HepG2 (cell line): ENCODE results near the gene OOSP3. TPM values are rescaled to one million over a fixed set of nuclear protein-coding genes. Genes with fewer than 3 reads are reported as not detected.

ENCODE experiments used
- ATAC-seq: fragments of 200-7000 bp; cut with Tn5 transposase; 3 replicates; pipeline ENCODE4 v1.9.1; 2020; ENCODE audit warnings: mild to moderate bottlenecking, moderate library complexity
- BruUV-seq: library from RNA; stranded (reverse); fragments of 400-500 nt; replicated peaks from 2 replicates; lab custom pipeline; 2021; lab: Mats Ljungman, UMichigan
- CTCF ChIA-PET: fragments of 300-600 bp; formaldehyde crosslinking; extraction: SDS; loops from one replicate; lab custom pipeline; 2021; ENCODE audit warnings: low total read pairs, inconsistent platforms, low intra/inter-chr PET ratio; lab: Yijun Ruan, JAX
- POLR2A ChIA-PET: fragments of 350-600 bp; sonication (Branson Sonifier 250); formaldehyde crosslinking; loops from one replicate; lab custom pipeline; 2020; ENCODE audit warnings: antibody characterized with exemption, inconsistent platforms; lab: Yijun Ruan, JAX
- DNase-seq: peaks from one replicate; pipeline ENCODE4 v3.0.0-alpha.2; 2015; ENCODE audit warnings: low spot score
- FAIRE-seq: peaks from 3 replicates; lab custom pipeline; 2011; peaks lifted over from hg19 to GRCh38; lab: Jason Lieb, UNC
- H2AFZ ChIP-seq: one replicate; pipeline ENCODE4 v1.6.1; 2011; ENCODE audit warnings: low read length, inconsistent platforms
- H3K27ac ChIP-seq: fragments of 300-600 bp; 3 replicates; pipeline ENCODE4 v1.8.0; 2011; ENCODE audit warnings: mixed run types, mild to moderate bottlenecking, mixed read lengths, low read length, inconsistent platforms; ENCODE audit not compliant: insufficient read depth; ENCODE audit errors: extremely low read length
- H3K27me3 ChIP-seq, 2 experiments: fragments of 200-600 bp in 1 of 2; 2 replicates in 1 of 2; 3 replicates in 1 of 2; pipeline versions ENCODE4 v1.6.0 to v1.8.0; 2011; ENCODE audit warnings: low read length in 2 of 2, mild to moderate bottlenecking in 2 of 2, moderate library complexity in 2 of 2, inconsistent platforms in 1 of 2; ENCODE audit not compliant: insufficient read depth in 2 of 2, control insufficient read depth in 1 of 2
- H3K36me3 ChIP-seq, 2 experiments: fragments of 200-600 bp in 1 of 2; replicated peaks in 1 of 2; 2 replicates in 1 of 2; 3 replicates in 1 of 2; pipeline versions ENCODE4 v1.5.1 to v1.8.0; 2011; ENCODE audit warnings: low read length in 2 of 2, inconsistent platforms in 1 of 2; ENCODE audit not compliant: insufficient read depth in 2 of 2, control insufficient read depth in 1 of 2
- H3K4me1 ChIP-seq: 2 replicates; pipeline ENCODE4 v1.5.1; 2012; ENCODE audit warnings: low read length, inconsistent platforms; ENCODE audit not compliant: insufficient read depth
- H3K4me2 ChIP-seq: 2 replicates; pipeline ENCODE4 v1.6.0; 2011; ENCODE audit warnings: low read depth, low read length, inconsistent platforms
- H3K4me3 ChIP-seq, 3 experiments: fragments of 200-600 bp in 1 of 3; sonication (generic), shearing (Covaris generic) in 1 of 3; replicated peaks in 1 of 3; 2 replicates each; pipeline ENCODE4 v1.5.1; 2011 to 2016; ENCODE audit warnings: low read length in 3 of 3, inconsistent platforms in 2 of 3, low read depth in 2 of 3, mild to moderate bottlenecking in 2 of 3, control low read depth in 1 of 3, mixed read lengths in 1 of 3; ENCODE audit not compliant: insufficient read depth in 1 of 3
- H3K79me2 ChIP-seq: one replicate; pipeline ENCODE4 v1.6.1; 2011; ENCODE audit warnings: low read length, inconsistent platforms; ENCODE audit not compliant: insufficient read depth
- H3K9ac ChIP-seq: 2 replicates; pipeline ENCODE4 v1.6.0; 2011; ENCODE audit warnings: mild to moderate bottlenecking, low read depth, low read length, inconsistent platforms; ENCODE audit not compliant: insufficient read depth
- H3K9me3 ChIP-seq: 2 replicates; pipeline ENCODE4 v1.5.1; 2012; ENCODE audit warnings: mild to moderate bottlenecking, low read length
- H4K20me1 ChIP-seq: 2 replicates; pipeline ENCODE4 v1.6.0; 2011; ENCODE audit warnings: inconsistent platforms, mild to moderate bottlenecking, low read length, moderate library complexity; ENCODE audit not compliant: insufficient read depth
- ATAD3A ChIP-seq: sonication (generic); formaldehyde crosslinking; IDR thresholded peaks from 2 replicates; pipeline ENCODE4 v1.4.0; 2020; ENCODE audit warnings: missing genetic modification reagents
- HMGXB4 ChIP-seq, 2 experiments: sonication (generic) in 1 of 2; formaldehyde crosslinking in 1 of 2; IDR thresholded peaks; 2 replicates each; pipeline versions ENCODE4 v1.4.0 to v1.6.1; 2018 to 2020; ENCODE audit warnings: missing genetic modification reagents in 2 of 2, borderline replicate concordance in 1 of 2, low read depth in 1 of 2, mild to moderate bottlenecking in 1 of 2, missing biosample characterization in 1 of 2
- KDM2A ChIP-seq: sonication (generic); formaldehyde crosslinking; IDR thresholded peaks from 2 replicates; pipeline ENCODE4 v1.4.0; 2020; ENCODE audit warnings: low read depth, missing genetic modification reagents, borderline replicate concordance
- KMT2A ChIP-seq: sonication (generic); formaldehyde crosslinking; IDR thresholded peaks from 2 replicates; pipeline ENCODE4 v1.4.0; 2020; ENCODE audit warnings: missing genetic modification reagents
- NPAS2 ChIP-seq: sonication (generic); formaldehyde crosslinking; IDR thresholded peaks from 2 replicates; pipeline ENCODE4 v1.8.0; 2022; ENCODE audit warnings: mild to moderate bottlenecking, missing genetic modification reagents, borderline replicate concordance
- PRDM10 ChIP-seq: sonication (generic); formaldehyde crosslinking; IDR thresholded peaks from 2 replicates; pipeline ENCODE4 v1.4.0; 2020; ENCODE audit warnings: low read depth, missing genetic modification reagents
- SALL2 ChIP-seq: sonication (generic); formaldehyde crosslinking; IDR thresholded peaks from 2 replicates; pipeline ENCODE4 v1.8.1; 2023; ENCODE audit warnings: mild to moderate bottlenecking, missing genetic modification reagents, inconsistent platforms
- SETDB1 ChIP-seq: sonication (generic); formaldehyde crosslinking; IDR thresholded peaks from 2 replicates; pipeline ENCODE4 v1.5.1; 2020; ENCODE audit warnings: missing genetic modification reagents, mild to moderate bottlenecking, borderline replicate concordance
- SRSF1 ChIP-seq: fragments of 200-400 bp; formaldehyde crosslinking; optimal IDR thresholded peaks from 2 replicates; pipeline ENCODE3; 2017; ENCODE audit warnings: mild to moderate bottlenecking, low read depth, low read length, moderate library complexity
- ZBTB43 ChIP-seq: sonication (generic); formaldehyde crosslinking; conservative IDR thresholded peaks from 2 replicates; pipeline ENCODE4 v1.4.0; 2020; ENCODE audit warnings: missing genetic modification reagents
- ZBTB7A ChIP-seq: sonication (generic); formaldehyde crosslinking; IDR thresholded peaks from 2 replicates; pipeline ENCODE4 v1.8.0; 2022; ENCODE audit warnings: mild to moderate bottlenecking, missing genetic modification reagents
- ZFP1 ChIP-seq: IDR thresholded peaks from 2 replicates; pipeline ENCODE4 v1.6.1; 2016
- ZFP90 ChIP-seq: sonication (generic); formaldehyde crosslinking; IDR thresholded peaks from 2 replicates; pipeline ENCODE4 v1.8.0; 2022; ENCODE audit warnings: missing genetic modification reagents, mild to moderate bottlenecking, inconsistent platforms, borderline replicate concordance
- ZNF282 ChIP-seq: fragments of 450-650 bp; IDR thresholded peaks from 2 replicates; pipeline ENCODE4 v1.6.1; 2018; ENCODE audit not compliant: partially characterized antibody
- ZNF576 ChIP-seq: sonication (generic); formaldehyde crosslinking; IDR thresholded peaks from 2 replicates; pipeline ENCODE4 v1.4.0; 2020; ENCODE audit warnings: mild to moderate bottlenecking, missing genetic modification reagents
- ZNF605 ChIP-seq: sonication (generic); formaldehyde crosslinking; IDR thresholded peaks from 2 replicates; pipeline ENCODE4 v1.8.0; 2022; ENCODE audit warnings: mild to moderate bottlenecking, missing genetic modification reagents
- WGBS: methylation state at CpG from one replicate; pipeline ENCODE4 v1.1.6; 2017; ENCODE audit warnings: low lambda C conversion rate; 5-methylcytosine and 5-hydroxymethylcytosine counted together
- in situ Hi-C: cut with HindIII; loops from 2 replicates; pipeline ENCODE4 v1.10.0; 2017; ENCODE audit warnings: low pct_unique_long_range_greater_than_20kb; ENCODE audit not compliant: extremely low pct_ligation_motif_present
- intact Hi-C: fragments of 100-400 bp; cut with micrococcal nuclease; formaldehyde crosslinking; loops from one replicate; pipeline ENCODE4 v1.10.0; 2022; ENCODE audit not compliant: unreplicated experiment
- polyA plus RNA-seq, 8 experiments: library from polyadenylated mRNA; depleted of rRNA in 3 of 8; stranded (reverse) in 7 of 8; unstranded in 1 of 8; fragments of >200 nt; fragmentation: Illumina TruSeq in 4 of 8; extraction: Trizol in 4 of 8; gene quantifications; 2 replicates each; pipeline versions ENCODE4 v1.2.1 to v1.2.3, GENCODE V29; 2011 to 2016; ENCODE audit warnings: low read depth in 4 of 8, missing spikeins in 1 of 8, mixed read lengths in 1 of 8; ENCODE audit not compliant: insufficient read depth in 1 of 8
- total RNA-seq, 5 experiments: library from RNA; depleted of rRNA; stranded (reverse); fragments of >200 nt; fragmentation: Illumina TruSeq; extraction: Trizol; gene quantifications; 2 replicates each; pipeline ENCODE4 v1.2.3, GENCODE V29; 2016; ENCODE audit warnings: low read depth in 1 of 5
- TF ChIP-seq, protein P1 (sequence below): sonication (generic); formaldehyde crosslinking; conservative IDR thresholded peaks from 2 replicates; pipeline ENCODE4 v1.8.1; 2023; ENCODE audit warnings: missing genetic modification reagents

The OOSP3 gene
- total and polyA plus RNA-seq, 2 of the 13 experiments (the other 11 are each of a cell fraction or from before 2014, with no cell fraction given), result not detected

DNA sequence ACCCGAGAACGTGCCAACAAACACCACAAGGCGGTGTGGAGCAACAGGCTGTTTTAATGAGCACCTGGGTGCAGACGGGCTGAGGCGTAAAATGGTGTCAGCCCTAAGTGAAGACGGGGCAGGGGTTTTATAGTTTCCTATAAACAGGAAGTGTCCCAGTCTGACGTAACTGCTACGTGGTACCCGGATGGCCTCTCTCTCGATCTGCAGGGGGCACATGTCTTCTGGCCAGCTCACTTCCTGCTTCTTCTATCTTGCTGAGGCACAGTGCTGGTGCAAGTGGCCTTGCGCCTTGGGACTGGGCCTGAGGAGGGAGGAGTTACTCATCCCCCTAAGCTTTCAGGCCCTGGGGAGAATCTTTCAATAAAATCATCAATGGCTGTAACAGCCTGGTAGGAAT is 20.9 kb downstream of the OOSP3 start:
- Histone ChIP-seq H3K4me3 (no peak overlapping the region), H3K27me3 (no peaks in the 10 kb centered on the region; a peak in 1 of 5 replicates), H3K9me3 (no peaks in the 10 kb centered on the region), H3K79me2 (no peaks in the 10 kb centered on the region), H3K4me1 (no peaks in the 10 kb centered on the region), H3K4me2 (no peak overlapping the region), H3K27ac (no peak overlapping the region), H2AFZ (no peak overlapping the region), H4K20me1 (no peaks in the 10 kb centered on the region), H3K9ac (no peak overlapping the region), H3K36me3 (no peaks in the 10 kb centered on the region)
- ChIA-PET CTCF (no interaction called here), POLR2A (no interaction called here)
- intact Hi-C loops, result no loop called here
- in situ Hi-C loops, result no loop called here
- BruUV-seq, result no TSS peak
- 73% methylated on average over 11 of the region's 11 CpGs for WGBS
- no peak for ATAC-seq
- DNase-seq, result no peak
- FAIRE-seq, result no peak
- TF ChIP-seq SALL2 (CRISPR knock-in tag) (no peak), NPAS2 (CRISPR knock-in tag) (no peak), ZFP90 (no peak), ATAD3A (CRISPR knock-in tag) (no peak), ZNF282 (no peak), PRDM10 (CRISPR knock-in tag) (no peak), KMT2A (CRISPR knock-in tag) (no peak), ZBTB7A (CRISPR knock-in tag) (no peak), SETDB1 (no peak), HMGXB4 (CRISPR knock-in tag; IDR thresholded peaks at IDR 0.05; ENCODE audit: borderline replicate concordance in 1 of 2, low read depth in 1 of 2) (no peak), KDM2A (CRISPR knock-in tag) (no peak), ZFP1 (CRISPR knock-in tag) (no peak), ZBTB43 (no peak), SRSF1 (no peak), ZNF576 (no peak), ZNF605 (CRISPR knock-in tag) (no peak)
- TF ChIP-seq, protein P1, sequence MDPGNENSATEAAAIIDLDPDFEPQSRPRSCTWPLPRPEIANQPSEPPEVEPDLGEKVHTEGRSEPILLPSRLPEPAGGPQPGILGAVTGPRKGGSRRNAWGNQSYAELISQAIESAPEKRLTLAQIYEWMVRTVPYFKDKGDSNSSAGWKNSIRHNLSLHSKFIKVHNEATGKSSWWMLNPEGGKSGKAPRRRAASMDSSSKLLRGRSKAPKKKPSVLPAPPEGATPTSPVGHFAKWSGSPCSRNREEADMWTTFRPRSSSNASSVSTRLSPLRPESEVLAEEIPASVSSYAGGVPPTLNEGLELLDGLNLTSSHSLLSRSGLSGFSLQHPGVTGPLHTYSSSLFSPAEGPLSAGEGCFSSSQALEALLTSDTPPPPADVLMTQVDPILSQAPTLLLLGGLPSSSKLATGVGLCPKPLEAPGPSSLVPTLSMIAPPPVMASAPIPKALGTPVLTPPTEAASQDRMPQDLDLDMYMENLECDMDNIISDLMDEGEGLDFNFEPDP (CRISPR knock-in tag), result no peak
